B cell (primary cell): ENCODE measurements around the gene LBH. TPM values are rescaled to one million over a fixed set of nuclear protein-coding genes. Genes with fewer than 3 reads are reported as not detected.

Experiments
- ATAC-seq: fragments of 200-7000 bp; cut with Tn5 transposase; one replicate; pipeline ENCODE4 v1.10.0; 2021; ENCODE audit warnings: low read depth, mild to moderate bottlenecking, moderate number of reproducible peaks, moderate library complexity
- CTCF ChIA-PET: fragments of 350-600 bp; sonication (Branson Sonifier 250); formaldehyde crosslinking; loops from one replicate; lab custom pipeline; 2021; ENCODE audit warnings: antibody characterized with exemption, inconsistent platforms; lab: Charles Lee
- POLR2A ChIA-PET: fragments of 350-600 bp; sonication (Branson Sonifier 250); formaldehyde crosslinking; loops from one replicate; lab custom pipeline; 2021; ENCODE audit warnings: antibody characterized with exemption; lab: Charles Lee
- DNase-seq: peaks from one replicate; pipeline ENCODE4 v3.0.0; 2013
- H2AFZ ChIP-seq: 2 replicates; pipeline ENCODE4 v1.6.1; 2012; ENCODE audit warnings: mild to moderate bottlenecking, low read depth, low read length; ENCODE audit not compliant: insufficient read depth, poor library complexity, severe bottlenecking
- H3K27ac ChIP-seq, 2 donors: 1 replicate in 1 of 2; 2 replicates in 1 of 2; pipeline ENCODE4 v1.5.1; 2012 to 2013; ENCODE audit warnings: low read length in 2 of 2, mild to moderate bottlenecking in 2 of 2, moderate library complexity in 1 of 2
- H3K27me3 ChIP-seq, 4 experiments: fragments of 200-600 bp in 1 of 4; sonication (generic) in 1 of 4; replicated peaks in 1 of 4; 1 replicate in 2 of 4; 2 replicates in 2 of 4; pipeline versions ENCODE4 v1.6.1 to v1.7.0; 2013 to 2016; ENCODE audit warnings: low read length in 3 of 4, mild to moderate bottlenecking in 2 of 4, mixed read lengths in 1 of 4, moderate library complexity in 1 of 4; ENCODE audit not compliant: insufficient read depth in 4 of 4, control insufficient read depth in 3 of 4; ENCODE audit errors: control extremely low read depth in 1 of 4
- H3K36me3 ChIP-seq, 2 experiments: replicated peaks in 1 of 2; 1 replicate in 1 of 2; 2 replicates in 1 of 2; pipeline versions ENCODE4 v1.6.1 to v1.7.1; 2013; ENCODE audit warnings: low read length in 1 of 2; ENCODE audit not compliant: insufficient read depth in 2 of 2, control insufficient read depth in 1 of 2; ENCODE audit errors: control extremely low read depth in 1 of 2, extremely low read depth in 1 of 2
- H3K4me1 ChIP-seq, 2 donors: fragments of 200-600 bp in 1 of 2; sonication (generic) in 1 of 2; 1 replicate in 1 of 2; 2 replicates in 1 of 2; pipeline versions ENCODE4 v1.5.1 to v1.6.1; 2013 to 2017; ENCODE audit warnings: low read length in 2 of 2; ENCODE audit not compliant: control insufficient read depth in 2 of 2, insufficient read depth in 2 of 2
- H3K4me2 ChIP-seq: replicated peaks from 2 replicates; pipeline ENCODE3; 2012; ENCODE audit warnings: mild to moderate bottlenecking, low read depth, low read length; ENCODE audit not compliant: poor library complexity, severe bottlenecking
- H3K4me3 ChIP-seq, 5 experiments: fragments of 200-600 bp in 1 of 5; sonication (generic) in 1 of 5; 1 replicate in 3 of 5; 2 replicates in 2 of 5; pipeline versions ENCODE4 v1.5.1 to v1.7.0; 2011 to 2016; ENCODE audit warnings: low read length in 4 of 5, mild to moderate bottlenecking in 4 of 5, low read depth in 2 of 5, control low read depth in 1 of 5, moderate library complexity in 1 of 5; ENCODE audit not compliant: insufficient read depth in 1 of 5; ENCODE audit errors: control extremely low read depth in 1 of 5, extremely low read depth in 1 of 5
- H3K79me2 ChIP-seq: fragments of 200-600 bp; sonication (generic); one replicate; pipeline ENCODE4 v1.6.0; 2016; ENCODE audit warnings: low read length; ENCODE audit not compliant: control insufficient read depth, insufficient read depth
- H3K9ac ChIP-seq: fragments of 200-600 bp; sonication (generic); 2 replicates; pipeline ENCODE4 v1.6.1; 2017; ENCODE audit warnings: mild to moderate bottlenecking, low read length, moderate library complexity
- H3K9me3 ChIP-seq, 3 donors: one replicate each; pipeline versions ENCODE4 v1.6.1 to v1.7.1; 2013; ENCODE audit warnings: low read length in 2 of 3; ENCODE audit not compliant: control insufficient read depth in 2 of 3, insufficient read depth in 1 of 3; ENCODE audit errors: control extremely low read depth in 1 of 3
- H4K20me1 ChIP-seq: 2 replicates; pipeline ENCODE4 v1.6.0; 2012; ENCODE audit warnings: mild to moderate bottlenecking, low read length; ENCODE audit not compliant: insufficient read depth, control insufficient read depth, poor library complexity, severe bottlenecking
- H3K27ac Mint-ChIP-seq: one replicate; pipeline ENCODE4 v1.8.0; 2021; ENCODE audit warnings: mixed read lengths
- H3K27me3 Mint-ChIP-seq: one replicate; pipeline ENCODE4 v1.8.0; 2021; ENCODE audit warnings: mixed read lengths
- H3K4me1 Mint-ChIP-seq: one replicate; pipeline ENCODE4 v1.8.0; 2021; ENCODE audit warnings: mixed read lengths
- H3K4me3 Mint-ChIP-seq: one replicate; pipeline ENCODE4 v1.8.0; 2021; ENCODE audit warnings: mixed read lengths
- H3K9me3 Mint-ChIP-seq: one replicate; pipeline ENCODE4 v1.8.0; 2022; ENCODE audit warnings: mixed read lengths; ENCODE audit not compliant: insufficient read depth
- EZH2 ChIP-seq: IDR thresholded peaks from 2 replicates; pipeline ENCODE4 v1.6.1; 2012; ENCODE audit warnings: borderline replicate concordance, low read depth, mild to moderate bottlenecking, moderate library complexity, low read length; ENCODE audit not compliant: insufficient read depth, poor library complexity, severe bottlenecking
- WGBS: methylation state at CpG from one replicate; pipeline ENCODE4 v1.1.5; 2013; ENCODE audit warnings: missing lambda C conversion rate; ENCODE audit not compliant: insufficient coverage; 5-methylcytosine and 5-hydroxymethylcytosine counted together
- intact Hi-C: fragments of 100-400 bp; cut with micrococcal nuclease; formaldehyde crosslinking; loops from one replicate; pipeline ENCODE4 v1.10.0; 2022
- polyA plus RNA-seq: library from polyadenylated mRNA; depleted of rRNA; stranded (reverse); fragments of >200 nt; gene quantifications from 2 replicates; pipeline ENCODE4 v1.2.3, GENCODE V29; 2012
- total RNA-seq, 2 donors: library from RNA; stranded (reverse); fragments of 120-200 nt in 1 of 2; gene quantifications; 1 replicate in 1 of 2; 2 replicates in 1 of 2; pipeline versions ENCODE4 v1.2.3 to v1.2.4, GENCODE V29; 2013 to 2022
- TF ChIP-seq, protein P1 (sequence below): fragments of 200-600 bp; IDR thresholded peaks from one replicate; pipeline ENCODE4 v1.8.0; 2022; ENCODE audit warnings: antibody characterized with exemption, mild to moderate bottlenecking

LBH gene
- total and polyA plus RNA-seq, 2 donors (not counting 1 experiment from before 2014, with no cell fraction given): 158 to 201 TPM

GRCh38 chr2:30184035-30184434 lies 47.3 kb upstream of the LBH start:
- Histone ChIP-seq H3K27ac (no peak overlapping the region), H3K79me2 (no peaks in the 10 kb centered on the region), H3K4me3 (no peak overlapping the region), H4K20me1 (no peaks in the 10 kb centered on the region), H3K27me3 (no peaks in the 10 kb centered on the region), H3K9ac (no peak overlapping the region), H2AFZ (no peak overlapping the region), H3K36me3 (no peaks in the 10 kb centered on the region), H3K4me1 (peaks cover 7 to 14% of the 10 kb centered on the region in 2 donors), H3K4me2 (no peak overlapping the region), H3K9me3 (no peaks in the 10 kb centered on the region)
- no peaks in the 10 kb centered on the region for H3K9me3 Mint-ChIP-seq
- CTCF ChIA-PET: interaction anchor here (1.3 to 1.8 kb wide), 2 partner anchors 19 to 527 kb away, joined by 5 to 7 read pairs; no protein-coding TSS in a partner anchor
- no peaks in the 10 kb centered on the region for H3K27me3 Mint-ChIP-seq
- 95% methylated on average over 4 of the region's 5 CpGs for WGBS
- intact Hi-C loops: no loop called here
- no peak for ATAC-seq
- POLR2A ChIA-PET: no interaction called here
- H3K4me1 Mint-ChIP-seq: peaks cover 9% of the 10 kb centered on the region
- no peak overlapping the region for H3K4me3 Mint-ChIP-seq
- DNase-seq: no peak
- no peak for TF ChIP-seq EZH2
- TF ChIP-seq, protein P1, sequence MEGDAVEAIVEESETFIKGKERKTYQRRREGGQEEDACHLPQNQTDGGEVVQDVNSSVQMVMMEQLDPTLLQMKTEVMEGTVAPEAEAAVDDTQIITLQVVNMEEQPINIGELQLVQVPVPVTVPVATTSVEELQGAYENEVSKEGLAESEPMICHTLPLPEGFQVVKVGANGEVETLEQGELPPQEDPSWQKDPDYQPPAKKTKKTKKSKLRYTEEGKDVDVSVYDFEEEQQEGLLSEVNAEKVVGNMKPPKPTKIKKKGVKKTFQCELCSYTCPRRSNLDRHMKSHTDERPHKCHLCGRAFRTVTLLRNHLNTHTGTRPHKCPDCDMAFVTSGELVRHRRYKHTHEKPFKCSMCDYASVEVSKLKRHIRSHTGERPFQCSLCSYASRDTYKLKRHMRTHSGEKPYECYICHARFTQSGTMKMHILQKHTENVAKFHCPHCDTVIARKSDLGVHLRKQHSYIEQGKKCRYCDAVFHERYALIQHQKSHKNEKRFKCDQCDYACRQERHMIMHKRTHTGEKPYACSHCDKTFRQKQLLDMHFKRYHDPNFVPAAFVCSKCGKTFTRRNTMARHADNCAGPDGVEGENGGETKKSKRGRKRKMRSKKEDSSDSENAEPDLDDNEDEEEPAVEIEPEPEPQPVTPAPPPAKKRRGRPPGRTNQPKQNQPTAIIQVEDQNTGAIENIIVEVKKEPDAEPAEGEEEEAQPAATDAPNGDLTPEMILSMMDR: no peak
- no peak overlapping the region for H3K27ac Mint-ChIP-seq

GRCh38 chr2:30185178-30185577 lies 46.2 kb upstream of the LBH start:
- DNase-seq: no peak
- Histone ChIP-seq H3K27ac (no peak overlapping the region), H3K9me3 (peaks cover 0 to 2% (median 0%) of the 10 kb centered on the region in 3 donors), H3K27me3 (no peaks in the 10 kb centered on the region), H3K9ac (no peak overlapping the region), H4K20me1 (no peaks in the 10 kb centered on the region), H3K4me2 (no peak overlapping the region), H2AFZ (no peak overlapping the region), H3K79me2 (no peaks in the 10 kb centered on the region), H3K4me3 (no peak overlapping the region), H3K36me3 (no peaks in the 10 kb centered on the region), H3K4me1 (peaks cover 7 to 14% of the 10 kb centered on the region in 2 donors)
- POLR2A ChIA-PET: no interaction called here
- H3K9me3 Mint-ChIP-seq: no peaks in the 10 kb centered on the region
- no peak overlapping the region for H3K27ac Mint-ChIP-seq
- ATAC-seq: no peak
- no peak overlapping the region for H3K4me3 Mint-ChIP-seq
- intact Hi-C loops: no loop called here
- 86% methylated on average over 2 of the region's 4 CpGs for WGBS
- CTCF ChIA-PET: interaction anchor here (1.8 kb wide), 1 partner anchor 526 kb away, joined by 7 read pairs; no protein-coding TSS in a partner anchor
- no peak for TF ChIP-seq EZH2
- TF ChIP-seq, protein P1: no peak
- H3K27me3 Mint-ChIP-seq: no peaks in the 10 kb centered on the region
- H3K4me1 Mint-ChIP-seq: peaks cover 10% of the 10 kb centered on the region
